Activated naive CD8-positive, alpha-beta T cell treated with anti-CD3 and anti-CD28 coated beads, Interleukin-2, amount 50 U/mL, for 24 hours (primary cell): Measurements from ENCODE around the gene TMEM41B.
A peak's percentile ranks its signal among the peaks of the same experiment; 100 is the strongest.
"Not testable (repeated sequence)": the region's sequence is repeated elsewhere in the genome, so short reads cannot be mapped to it uniquely, and the experiment has no call there.

Experiments
- ATAC-seq: fragments of 150-1000 bp; cut with Tn5 transposase; one replicate; pipeline ENCODE4 v1.10.0; 2021
- DNase-seq: peaks from one replicate; pipeline ENCODE4 v3.0.0; 2021
- H3K27ac Mint-ChIP-seq: one replicate; pipeline ENCODE4 v1.8.0; 2021; ENCODE audit warnings: mild to moderate bottlenecking, mixed read lengths
- H3K27me3 Mint-ChIP-seq: one replicate; pipeline ENCODE4 v1.8.0; 2021; ENCODE audit warnings: mixed read lengths
- H3K36me3 Mint-ChIP-seq: one replicate; pipeline ENCODE4 v1.8.0; 2021; ENCODE audit warnings: low read depth, mixed read lengths
- H3K4me1 Mint-ChIP-seq: one replicate; pipeline ENCODE4 v1.8.0; 2021; ENCODE audit warnings: mixed read lengths
- H3K4me3 Mint-ChIP-seq: one replicate; pipeline ENCODE4 v1.8.0; 2021; ENCODE audit warnings: mild to moderate bottlenecking, moderate library complexity, mixed read lengths
- H3K9me3 Mint-ChIP-seq: one replicate; pipeline ENCODE4 v1.8.0; 2021; ENCODE audit warnings: mixed read lengths

TMEM41B gene

GRCh38 chr11:9258279-9258678 is 56.1 kb downstream of the TMEM41B start:
- not testable (repeated sequence) for H3K4me3 Mint-ChIP-seq, DNase-seq, H3K27ac Mint-ChIP-seq, H3K9me3 Mint-ChIP-seq, ATAC-seq, H3K27me3 Mint-ChIP-seq
- Mint-ChIP-seq H3K36me3 (peaks cover 15% of the 10 kb centered on the region), H3K4me1 (peaks cover 44% of the 10 kb centered on the region)

GRCh38 chr11:9254416-9254815 is 60.0 kb downstream of the TMEM41B start:
- DNase-seq (no peak), ATAC-seq (no peak)
- no peak overlapping the region for H3K4me3 Mint-ChIP-seq
- peaks cover 50% of the 10 kb centered on the region for H3K4me1 Mint-ChIP-seq
- H3K27me3 Mint-ChIP-seq = no peaks in the 10 kb centered on the region
- peaks cover 23% of the 10 kb centered on the region for H3K36me3 Mint-ChIP-seq
- H3K27ac Mint-ChIP-seq = no peak overlapping the region
- peaks cover 5% of the 10 kb centered on the region for H3K9me3 Mint-ChIP-seq

GRCh38 chr11:9253086-9253485 is 61.3 kb downstream of the TMEM41B start:
- Mint-ChIP-seq H3K4me3 (no peak overlapping the region), H3K9me3 (no peaks in the 10 kb centered on the region), H3K4me1 (peaks cover 57% of the 10 kb centered on the region), H3K27me3 (no peaks in the 10 kb centered on the region), H3K36me3 (peaks cover 21% of the 10 kb centered on the region), H3K27ac (no peak overlapping the region)
- ATAC-seq (no peak), DNase-seq (no peak)

- no peak for DNase-seq
- H3K4me3 Mint-ChIP-seq = peak overlapping the region; percentile 37
- ATAC-seq = peak; percentile 41
- H3K4me1 Mint-ChIP-seq = peaks cover 63% of the 10 kb centered on the region
- no peaks in the 10 kb centered on the region for H3K9me3 Mint-ChIP-seq
- H3K27me3 Mint-ChIP-seq = no peaks in the 10 kb centered on the region
- peaks cover 21% of the 10 kb centered on the region for H3K36me3 Mint-ChIP-seq
- peak overlapping the region; percentile 43 for H3K27ac Mint-ChIP-seq
These were observed 63.1 kb downstream of the TMEM41B start for GRCh38 chr11:9251311-9251710.

- Mint-ChIP-seq H3K36me3 (peaks cover 17% of the 10 kb centered on the region), H3K4me3 (peak overlapping the region; percentile 41), H3K9me3 (no peaks in the 10 kb centered on the region), H3K27ac (peak overlapping the region; percentile 85), H3K4me1 (peaks cover 66% of the 10 kb centered on the region), H3K27me3 (no peaks in the 10 kb centered on the region)
- DNase-seq = peak; percentile 17
- ATAC-seq = peak; percentile 94
These were observed 64.2 kb downstream of the TMEM41B start for GRCh38 chr11:9250139-9250582.

- Mint-ChIP-seq H3K4me1 (peaks cover 66% of the 10 kb centered on the region), H3K36me3 (peaks cover 12% of the 10 kb centered on the region), H3K27ac (no peak overlapping the region), H3K4me3 (no peak overlapping the region), H3K9me3 (no peaks in the 10 kb centered on the region), H3K27me3 (no peaks in the 10 kb centered on the region)
- no peak for DNase-seq
- ATAC-seq = no peak
These were observed 65.1 kb downstream of the TMEM41B start for GRCh38 chr11:9249252-9249651.

GRCh38 chr11:9247863-9248262 is 66.5 kb downstream of the TMEM41B start:
- peaks cover 68% of the 10 kb centered on the region for H3K4me1 Mint-ChIP-seq
- ATAC-seq (no peak), DNase-seq (no peak)

GRCh38 chr11:9236242-9236641 is 78.2 kb downstream of the TMEM41B start:
- not testable (repeated sequence) for ATAC-seq, H3K27ac Mint-ChIP-seq, H3K9me3 Mint-ChIP-seq, H3K27me3 Mint-ChIP-seq, DNase-seq, H3K4me3 Mint-ChIP-seq
- Mint-ChIP-seq H3K36me3 (peaks cover 15% of the 10 kb centered on the region), H3K4me1 (peaks cover 45% of the 10 kb centered on the region)

More at GRCh38 chr11:9247863-9248262, 66.5 kb downstream of the TMEM41B start:
- H3K36me3 Mint-ChIP-seq = peaks cover 13% of the 10 kb centered on the region
- H3K4me3 Mint-ChIP-seq = no peak overlapping the region
- H3K9me3 Mint-ChIP-seq = no peaks in the 10 kb centered on the region
- H3K27me3 Mint-ChIP-seq = no peaks in the 10 kb centered on the region
- no peak overlapping the region for H3K27ac Mint-ChIP-seq

GRCh38 chr11:9232482-9232881 is 81.9 kb downstream of the TMEM41B start:
- no peak overlapping the region for H3K27ac Mint-ChIP-seq
- H3K27me3 Mint-ChIP-seq = no peaks in the 10 kb centered on the region
- ATAC-seq (no peak), DNase-seq (no peak)
- peaks cover 10% of the 10 kb centered on the region for H3K9me3 Mint-ChIP-seq
- no peak overlapping the region for H3K4me3 Mint-ChIP-seq
- H3K36me3 Mint-ChIP-seq = peaks cover 14% of the 10 kb centered on the region
- H3K4me1 Mint-ChIP-seq = peaks cover 51% of the 10 kb centered on the region

- Mint-ChIP-seq H3K27ac (peak overlapping the region; percentile 59), H3K9me3 (peaks cover 10% of the 10 kb centered on the region), H3K36me3 (peaks cover 14% of the 10 kb centered on the region), H3K4me3 (peak overlapping the region; percentile 62), H3K27me3 (no peaks in the 10 kb centered on the region), H3K4me1 (peaks cover 51% of the 10 kb centered on the region)
- peak; percentile 33 for ATAC-seq
- DNase-seq = no peak
These were observed 82.6 kb downstream of the TMEM41B start for GRCh38 chr11:9231848-9232177.
